Upper lobe of left lung (tissue), 4 donors: Measurements from ENCODE around the gene ACOX2.
"Not testable (repeated sequence)": the region's sequence is repeated elsewhere in the genome, so short reads cannot be mapped to it uniquely, and the experiment has no call there.

Source experiments
- POLR2A ChIP-seq, 4 donors: fragments of 450-650 bp; IDR thresholded peaks; one replicate each; pipeline ENCODE4 v1.5.1; 2016 to 2017; ENCODE audit warnings: antibody characterized with exemption in 4 of 4, mild to moderate bottlenecking in 2 of 4
- TF ChIP-seq, protein P1 (sequence below), 6 experiments: fragments of 450-650 bp in 4 of 6; fragments of 200-600 bp in 2 of 6; sonication (generic) in 2 of 6; IDR thresholded peaks; one replicate each; pipeline ENCODE4 v1.5.1; 2016 to 2019; ENCODE audit warnings: antibody characterized with exemption in 6 of 6

DNA sequence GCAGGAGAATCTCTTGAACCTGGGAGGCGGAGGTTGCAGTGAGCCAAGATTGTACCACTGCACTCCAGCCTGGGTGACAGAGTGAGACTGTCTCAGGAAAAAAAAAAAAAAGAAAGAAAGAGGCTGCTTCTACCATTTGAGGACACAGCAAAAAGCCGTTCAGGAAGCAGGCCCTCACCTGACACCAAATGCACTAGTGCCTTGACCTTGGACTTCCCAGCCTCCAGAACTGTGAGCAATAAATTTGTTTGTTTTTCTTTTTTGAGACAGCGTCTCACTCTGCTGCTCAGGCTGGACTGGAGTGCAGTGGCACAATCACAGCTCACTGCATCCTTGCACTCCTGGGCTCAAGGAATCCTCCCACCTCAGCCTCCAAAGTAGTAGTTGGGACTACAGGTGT lies 9.6 kb downstream of the ACOX2 start:
- TF ChIP-seq, protein P1, sequence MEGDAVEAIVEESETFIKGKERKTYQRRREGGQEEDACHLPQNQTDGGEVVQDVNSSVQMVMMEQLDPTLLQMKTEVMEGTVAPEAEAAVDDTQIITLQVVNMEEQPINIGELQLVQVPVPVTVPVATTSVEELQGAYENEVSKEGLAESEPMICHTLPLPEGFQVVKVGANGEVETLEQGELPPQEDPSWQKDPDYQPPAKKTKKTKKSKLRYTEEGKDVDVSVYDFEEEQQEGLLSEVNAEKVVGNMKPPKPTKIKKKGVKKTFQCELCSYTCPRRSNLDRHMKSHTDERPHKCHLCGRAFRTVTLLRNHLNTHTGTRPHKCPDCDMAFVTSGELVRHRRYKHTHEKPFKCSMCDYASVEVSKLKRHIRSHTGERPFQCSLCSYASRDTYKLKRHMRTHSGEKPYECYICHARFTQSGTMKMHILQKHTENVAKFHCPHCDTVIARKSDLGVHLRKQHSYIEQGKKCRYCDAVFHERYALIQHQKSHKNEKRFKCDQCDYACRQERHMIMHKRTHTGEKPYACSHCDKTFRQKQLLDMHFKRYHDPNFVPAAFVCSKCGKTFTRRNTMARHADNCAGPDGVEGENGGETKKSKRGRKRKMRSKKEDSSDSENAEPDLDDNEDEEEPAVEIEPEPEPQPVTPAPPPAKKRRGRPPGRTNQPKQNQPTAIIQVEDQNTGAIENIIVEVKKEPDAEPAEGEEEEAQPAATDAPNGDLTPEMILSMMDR (IDR thresholded peaks at IDR 0.05): not testable (repeated sequence)
- TF ChIP-seq POLR2A (IDR thresholded peaks at IDR 0.05): not testable (repeated sequence)
